SK-N-MC (cell line): ENCODE results near the gene ADARB1.

ENCODE experiments used
- DNase-seq: peaks from one replicate; pipeline ENCODE4 v3.0.0-alpha.2; 2011; ENCODE audit warnings: low read depth, low spot score
- H3K27ac ChIP-seq: fragments of 200-600 bp; sonication (generic); 2 replicates; pipeline ENCODE4 v1.5.1; 2016; ENCODE audit warnings: mixed run types
- H3K36me3 ChIP-seq: fragments of 200-600 bp; sonication (generic); 2 replicates; pipeline ENCODE4 v1.6.1; 2017; ENCODE audit warnings: antibody characterized with exemption, low read length, mixed read lengths; ENCODE audit not compliant: insufficient read depth
- H3K4me3 ChIP-seq: fragments of 200-600 bp; sonication (generic); 2 replicates; pipeline ENCODE4 v1.5.1; 2016
- H3K9ac ChIP-seq: fragments of 200-600 bp; sonication (generic); 2 replicates; pipeline ENCODE4 v1.8.0; 2017; ENCODE audit warnings: mixed run types, mixed read lengths; ENCODE audit not compliant: insufficient read length
- H3K9me3 ChIP-seq: fragments of 200-600 bp; sonication (generic); 2 replicates; pipeline ENCODE4 v1.6.1; 2017; ENCODE audit warnings: low read depth, mild to moderate bottlenecking, antibody characterized with exemption, low read length, moderate library complexity, mixed read lengths
- EZH2 ChIP-seq: fragments of 200-600 bp; sonication (generic); IDR thresholded peaks from one replicate; pipeline ENCODE4 v1.6.1; 2017; ENCODE audit warnings: antibody characterized with exemption
- FOXP2 ChIP-seq: optimal IDR thresholded peaks from 2 replicates; pipeline ENCODE3; 2011; ENCODE audit warnings: mild to moderate bottlenecking, moderate library complexity; ENCODE audit not compliant: insufficient read depth; ENCODE audit errors: extremely low read length, control extremely low read depth
- POLR2AphosphoS5 ChIP-seq: IDR thresholded peaks from 2 replicates; pipeline ENCODE4 v1.6.1; 2012; ENCODE audit warnings: mild to moderate bottlenecking, low read depth, low read length, borderline replicate concordance

The ADARB1 gene

GRCh38 chr21:45235488-45235887 is 161.1 kb downstream of the ADARB1 start:
- Histone ChIP-seq H3K27ac (no peak overlapping the region), H3K36me3 (no peaks in the 10 kb centered on the region), H3K9ac (no peak overlapping the region), H3K4me3 (no peak overlapping the region), H3K9me3 (peaks cover 4% of the 10 kb centered on the region; the same call in 1 of the 2 replicates)
- no peak for DNase-seq
- no peak for TF ChIP-seq POLR2AphosphoS5
- TF ChIP-seq FOXP2 = no peak
- no peak for TF ChIP-seq EZH2

DNA sequence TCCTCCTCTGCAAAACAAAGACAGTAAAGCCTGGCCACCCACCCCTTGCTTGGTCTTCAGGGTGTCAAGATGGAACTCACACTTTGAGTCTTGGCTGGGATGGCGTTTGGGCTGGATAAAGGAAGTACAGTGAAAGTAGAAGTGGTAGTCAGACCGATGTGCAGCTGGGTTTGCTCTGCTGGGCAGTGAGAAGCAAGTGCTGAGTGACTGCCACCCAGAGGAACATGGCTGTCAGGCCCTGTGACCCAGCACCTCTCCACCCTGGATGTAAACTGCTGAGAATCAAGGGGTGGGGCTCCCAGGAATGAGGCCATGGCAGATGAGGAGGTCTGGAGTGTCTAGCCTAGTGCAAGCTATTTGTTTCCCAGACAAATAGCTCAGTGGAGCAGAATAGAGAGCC is 162.1 kb downstream of the ADARB1 start:
- TF ChIP-seq EZH2 (no peak), FOXP2 (no peak), POLR2AphosphoS5 (no peak)
- H3K27ac ChIP-seq = no peak overlapping the region
- H3K36me3 ChIP-seq = no peaks in the 10 kb centered on the region
- H3K4me3 ChIP-seq = no peak overlapping the region
- peaks cover 4% of the 10 kb centered on the region; the same call in 1 of the 2 replicates for H3K9me3 ChIP-seq
- no peak for DNase-seq
- no peak overlapping the region for H3K9ac ChIP-seq

DNA sequence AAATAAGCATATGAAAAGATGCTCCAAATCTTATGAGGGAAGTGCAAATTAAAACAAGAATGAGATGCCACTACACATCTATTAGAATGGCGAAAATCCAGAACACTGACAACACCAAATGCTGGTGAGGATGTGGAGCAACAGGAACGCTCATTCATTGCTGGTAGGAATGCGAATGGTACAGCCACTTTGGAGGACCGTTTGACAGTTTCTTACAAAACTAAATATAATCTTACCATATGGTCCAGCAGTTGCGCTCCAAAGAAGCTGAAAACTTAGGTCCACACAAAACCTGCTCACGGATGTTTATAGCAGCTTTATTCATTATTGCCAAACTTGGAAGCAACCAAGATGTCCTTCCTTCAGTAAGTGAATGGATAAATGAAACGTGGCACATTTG is 163.0 kb downstream of the ADARB1 start:
- Histone ChIP-seq H3K9ac (no peak overlapping the region), H3K27ac (no peak overlapping the region), H3K9me3 (peaks cover 4% of the 10 kb centered on the region; the same call in 1 of the 2 replicates), H3K4me3 (no peak overlapping the region), H3K36me3 (no peaks in the 10 kb centered on the region)
- DNase-seq = no peak
- TF ChIP-seq POLR2AphosphoS5 = no peak
- no peak for TF ChIP-seq FOXP2
- no peak for TF ChIP-seq EZH2

- Histone ChIP-seq H3K36me3 (no peaks in the 10 kb centered on the region), H3K9me3 (peaks cover 4% of the 10 kb centered on the region; the same call in 1 of the 2 replicates), H3K27ac (no peak overlapping the region), H3K9ac (no peak overlapping the region), H3K4me3 (no peak overlapping the region)
- TF ChIP-seq EZH2 = no peak
- TF ChIP-seq FOXP2 = no peak
- TF ChIP-seq POLR2AphosphoS5 = no peak
- DNase-seq = no peak
These were observed 167.0 kb downstream of the ADARB1 start for GRCh38 chr21:45241357-45241756.

DNA sequence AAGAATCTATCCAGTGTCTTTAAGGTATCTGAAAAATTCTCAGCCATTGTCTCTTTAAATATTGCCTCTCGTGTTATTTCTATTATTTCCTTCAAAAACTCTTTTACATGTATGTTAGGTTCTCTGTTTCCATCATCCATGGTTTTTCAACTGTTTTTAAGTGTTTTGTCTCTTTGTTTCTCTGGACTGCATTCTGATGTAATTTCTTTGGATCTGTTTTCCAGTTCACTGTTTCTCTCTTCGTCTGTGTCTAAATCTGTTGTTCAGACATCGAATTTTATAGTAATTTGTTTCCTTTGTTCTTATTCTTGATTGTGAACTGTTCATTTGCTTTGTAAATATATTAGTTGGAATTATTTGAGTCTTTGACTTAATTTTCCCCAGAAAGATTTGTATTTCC is 169.2 kb downstream of the ADARB1 start:
- Histone ChIP-seq H3K9ac (no peak overlapping the region), H3K36me3 (no peaks in the 10 kb centered on the region), H3K4me3 (no peak overlapping the region), H3K9me3 (no peaks in the 10 kb centered on the region), H3K27ac (no peak overlapping the region)
- no peak for TF ChIP-seq POLR2AphosphoS5
- TF ChIP-seq EZH2 = no peak
- TF ChIP-seq FOXP2 = no peak
- no peak for DNase-seq

DNA sequence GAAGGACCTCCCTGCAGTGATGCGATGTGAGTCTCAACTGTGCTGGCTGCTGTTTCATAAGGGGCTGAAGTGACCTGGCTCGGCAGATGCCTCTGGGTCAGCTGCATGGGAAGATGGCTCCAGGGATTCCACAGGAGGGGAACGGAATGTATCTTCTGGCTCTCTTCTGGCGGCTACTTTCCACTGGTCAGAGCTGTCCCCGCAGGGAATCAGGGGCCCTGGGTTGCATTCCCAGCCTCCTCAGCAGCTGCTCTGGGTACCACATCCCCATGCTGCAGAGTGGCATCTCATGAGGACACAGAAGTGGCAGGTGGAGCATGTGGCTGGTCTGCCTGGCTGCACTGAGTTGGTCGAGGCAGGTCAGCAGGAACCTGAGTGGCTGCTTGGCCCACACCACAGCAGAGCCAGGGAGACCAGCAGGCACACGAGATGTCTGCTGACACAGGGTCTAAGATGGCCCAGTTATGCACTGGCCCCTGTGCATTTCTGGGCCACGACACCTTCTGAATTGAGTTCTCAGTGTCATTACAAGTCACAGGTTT is 170.5 kb downstream of the ADARB1 start:
- H3K9ac ChIP-seq = no peak overlapping the region
- H3K4me3 ChIP-seq = no peak overlapping the region
- TF ChIP-seq POLR2AphosphoS5 (no peak), EZH2 (no peak), FOXP2 (no peak)
- H3K9me3 ChIP-seq = no peaks in the 10 kb centered on the region
- DNase-seq = no peak
- H3K27ac ChIP-seq = no peak overlapping the region
- no peaks in the 10 kb centered on the region for H3K36me3 ChIP-seq

DNA sequence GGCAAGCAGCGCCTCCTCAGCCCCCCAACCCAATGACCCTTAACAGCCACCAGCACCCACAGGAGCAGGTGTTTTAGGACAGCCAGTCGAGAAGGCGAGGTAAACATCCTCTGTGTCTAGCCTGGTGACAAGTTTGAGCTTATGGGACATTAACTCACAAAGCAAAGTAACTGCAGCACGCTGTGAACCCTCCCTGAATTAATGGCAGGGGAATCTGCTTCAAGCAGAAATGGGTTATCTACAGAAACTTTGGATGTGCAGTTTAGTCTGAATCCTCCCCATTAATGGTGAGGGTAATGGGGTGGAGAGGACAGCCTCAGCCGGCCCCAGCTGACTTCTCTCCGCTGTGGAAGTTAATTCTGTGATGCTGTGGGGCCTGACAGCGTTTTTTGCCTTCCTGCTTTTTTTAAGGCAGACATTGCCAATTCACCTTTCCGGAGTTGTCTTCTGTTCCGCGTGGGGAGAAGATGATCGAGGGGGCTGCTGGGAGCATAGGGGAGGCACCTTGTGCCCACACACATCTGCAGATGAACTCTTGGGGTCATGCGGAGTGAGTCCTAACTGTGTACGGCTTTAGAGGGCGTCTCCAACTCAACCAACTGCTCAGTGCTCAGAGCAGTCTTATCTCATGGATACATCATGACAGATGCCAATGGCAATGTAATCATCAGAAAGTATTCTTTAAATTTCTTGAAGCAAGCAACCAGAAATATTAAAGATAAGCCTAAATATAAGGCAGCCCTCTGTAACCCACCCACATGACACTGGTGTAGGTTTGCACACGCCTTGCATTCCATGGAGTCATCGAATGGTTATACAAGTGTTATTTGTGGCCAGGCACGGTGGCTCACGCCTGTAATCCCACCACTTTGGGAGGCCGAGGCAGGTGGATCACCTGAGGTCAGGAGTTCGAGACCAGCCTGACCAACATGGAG is 172.3 kb downstream of the ADARB1 start:
- Histone ChIP-seq H3K36me3 (no peaks in the 10 kb centered on the region), H3K4me3 (no peak overlapping the region), H3K9ac (no peak overlapping the region), H3K9me3 (peaks cover 4% of the 10 kb centered on the region; the same call in 1 of the 2 replicates), H3K27ac (no peak overlapping the region)
- TF ChIP-seq FOXP2 (no peak), EZH2 (no peak), POLR2AphosphoS5 (no peak)
- DNase-seq = no peak

DNA sequence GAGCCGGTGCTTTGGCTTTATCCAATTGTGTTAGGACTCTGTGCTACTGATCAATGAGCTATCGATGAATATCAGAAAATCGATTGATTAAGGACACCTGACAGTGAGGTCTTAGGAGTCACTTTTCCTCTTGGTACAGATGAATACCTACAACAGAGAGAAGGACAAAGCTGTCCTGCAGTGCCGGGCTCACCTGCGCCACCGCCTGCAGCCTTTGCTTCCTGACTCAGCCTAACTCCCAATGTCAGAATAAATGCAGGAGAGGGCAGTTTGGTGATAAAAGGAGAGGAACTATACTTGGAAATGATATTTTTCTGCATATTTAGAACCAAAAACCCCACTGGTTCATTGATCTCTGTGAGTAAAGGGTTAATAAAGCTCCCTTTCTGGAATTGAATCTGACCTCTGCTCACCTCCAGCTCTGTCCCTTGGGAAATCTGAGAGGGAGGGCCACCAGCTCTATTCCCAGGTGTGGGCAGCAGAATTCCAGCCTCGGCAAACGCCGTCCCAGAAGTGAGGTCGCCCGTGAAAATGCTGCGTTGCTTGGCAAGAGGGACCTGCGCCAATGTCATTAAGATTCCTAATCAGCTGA is 174.0 kb downstream of the ADARB1 start:
- H3K9ac ChIP-seq = no peak overlapping the region
- H3K36me3 ChIP-seq = no peaks in the 10 kb centered on the region
- no peak overlapping the region for H3K4me3 ChIP-seq
- H3K27ac ChIP-seq = no peak overlapping the region
- no peak for DNase-seq
- H3K9me3 ChIP-seq = peaks cover 4% of the 10 kb centered on the region; the same call in 1 of the 2 replicates
- TF ChIP-seq EZH2 (no peak), FOXP2 (no peak), POLR2AphosphoS5 (no peak)
